Measurements from ENCODE around the gene SMPDL3A.

Gene SMPDL3A

DNA sequence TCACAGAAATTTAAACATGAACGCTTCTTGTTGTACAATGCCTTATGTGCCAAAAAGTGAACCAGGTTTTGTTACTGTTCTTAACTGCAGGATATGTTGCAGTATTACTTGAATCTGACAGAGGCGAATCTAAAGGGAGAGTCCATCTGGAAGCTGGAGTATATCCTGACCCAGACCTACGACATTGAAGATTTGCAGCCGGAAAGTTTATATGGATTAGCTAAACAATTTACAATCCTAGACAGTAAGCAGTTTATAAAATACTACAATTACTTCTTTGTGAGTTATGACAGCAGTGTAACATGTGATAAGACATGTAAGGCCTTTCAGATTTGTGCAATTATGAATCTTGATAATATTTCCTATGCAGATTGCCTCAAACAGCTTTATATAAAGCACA lies 19.9 kb downstream of the SMPDL3A start:
- ChIA-PET CTCF (interaction anchor here (0.7 kb wide), 1 partner anchor 79 kb away, joined by 3 read pairs; no protein-coding TSS in a partner anchor), POLR2A (no interaction called here)
- no peak for DNase-seq (ENCODE audit: extremely low spot score)

DNA sequence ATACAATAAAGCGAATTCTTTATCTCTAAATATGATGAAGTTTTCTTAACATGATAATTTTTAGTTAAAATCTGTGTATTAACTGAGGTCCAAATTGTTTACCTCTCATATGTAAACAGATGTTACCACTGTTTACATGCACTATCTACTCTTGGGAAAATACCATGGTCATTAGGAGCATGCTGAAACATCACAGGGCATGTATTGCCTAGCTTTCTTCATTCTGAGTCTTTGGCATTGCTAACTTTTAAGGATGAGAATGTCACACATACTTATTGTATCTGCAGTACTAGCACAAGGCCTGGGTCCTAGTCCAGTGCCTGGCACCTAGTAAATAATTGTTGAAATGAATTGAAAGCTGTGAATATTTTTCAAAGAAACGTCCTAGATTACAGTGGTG lies 20.6 kb downstream of the SMPDL3A start:
- DNase-seq (ENCODE audit: extremely low spot score): no peak
- ChIA-PET CTCF (no interaction called here), POLR2A (no interaction called here)
- TF ChIP-seq, protein P1, sequence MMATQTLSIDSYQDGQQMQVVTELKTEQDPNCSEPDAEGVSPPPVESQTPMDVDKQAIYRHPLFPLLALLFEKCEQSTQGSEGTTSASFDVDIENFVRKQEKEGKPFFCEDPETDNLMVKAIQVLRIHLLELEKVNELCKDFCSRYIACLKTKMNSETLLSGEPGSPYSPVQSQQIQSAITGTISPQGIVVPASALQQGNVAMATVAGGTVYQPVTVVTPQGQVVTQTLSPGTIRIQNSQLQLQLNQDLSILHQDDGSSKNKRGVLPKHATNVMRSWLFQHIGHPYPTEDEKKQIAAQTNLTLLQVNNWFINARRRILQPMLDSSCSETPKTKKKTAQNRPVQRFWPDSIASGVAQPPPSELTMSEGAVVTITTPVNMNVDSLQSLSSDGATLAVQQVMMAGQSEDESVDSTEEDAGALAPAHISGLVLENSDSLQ (IDR thresholded peaks at IDR 0.05): no peak
- no peak for TF ChIP-seq ZNF384 (IDR thresholded peaks at IDR 0.05)
- no peak for TF ChIP-seq SUZ12 (IDR thresholded peaks at IDR 0.05)
- no peak for TF ChIP-seq ARNT (IDR thresholded peaks at IDR 0.05)
- no peak for TF ChIP-seq TARDBP (IDR thresholded peaks at IDR 0.05)
- TF ChIP-seq SP1 (IDR thresholded peaks at IDR 0.05): no peak
- no peak for TF ChIP-seq ELF4 (IDR thresholded peaks at IDR 0.05)
- no peak for TF ChIP-seq LEF1 (IDR thresholded peaks at IDR 0.05; ENCODE audit: borderline replicate concordance)
- TF ChIP-seq L3MBTL2 (conservative IDR thresholded peaks at IDR 0.05): no peak
- TF ChIP-seq BHLHE40 (IDR thresholded peaks at IDR 0.05; ENCODE audit: borderline replicate concordance): no peak
- no peak for TF ChIP-seq CTBP1 (IDR thresholded peaks at IDR 0.05; ENCODE audit: borderline replicate concordance)
- TF ChIP-seq FOXA1 (IDR thresholded peaks at IDR 0.05): no peak
- TF ChIP-seq NFRKB (IDR thresholded peaks at IDR 0.05): no peak
- no peak for TF ChIP-seq FOXK2 (IDR thresholded peaks at IDR 0.05)
- no peak for TF ChIP-seq HDGF (IDR thresholded peaks at IDR 0.05; ENCODE audit: borderline replicate concordance)
- no peak for TF ChIP-seq FOXM1 (IDR thresholded peaks at IDR 0.05; ENCODE audit: borderline replicate concordance)

More for the DNA sequence above, 19.9 kb downstream of the SMPDL3A start:
- no peak for TF ChIP-seq SUZ12 (IDR thresholded peaks at IDR 0.05)
- TF ChIP-seq BHLHE40 (IDR thresholded peaks at IDR 0.05; ENCODE audit: borderline replicate concordance): no peak
- TF ChIP-seq TARDBP (IDR thresholded peaks at IDR 0.05): no peak
- no peak for TF ChIP-seq CTBP1 (IDR thresholded peaks at IDR 0.05; ENCODE audit: borderline replicate concordance)
- TF ChIP-seq ARNT (IDR thresholded peaks at IDR 0.05): no peak
- no peak for TF ChIP-seq SP1 (IDR thresholded peaks at IDR 0.05)
- no peak for TF ChIP-seq FOXM1 (IDR thresholded peaks at IDR 0.05; ENCODE audit: borderline replicate concordance)
- TF ChIP-seq, protein P1 (IDR thresholded peaks at IDR 0.05): no peak
- TF ChIP-seq ZNF384 (IDR thresholded peaks at IDR 0.05): no peak
- TF ChIP-seq NFRKB (IDR thresholded peaks at IDR 0.05): no peak
- TF ChIP-seq LEF1 (IDR thresholded peaks at IDR 0.05; ENCODE audit: borderline replicate concordance): no peak
- TF ChIP-seq FOXK2 (IDR thresholded peaks at IDR 0.05): no peak
- TF ChIP-seq HDGF (IDR thresholded peaks at IDR 0.05; ENCODE audit: borderline replicate concordance): no peak
- TF ChIP-seq FOXA1 (IDR thresholded peaks at IDR 0.05): no peak
- no peak for TF ChIP-seq L3MBTL2 (conservative IDR thresholded peaks at IDR 0.05)
- no peak for TF ChIP-seq ELF4 (IDR thresholded peaks at IDR 0.05)

DNA sequence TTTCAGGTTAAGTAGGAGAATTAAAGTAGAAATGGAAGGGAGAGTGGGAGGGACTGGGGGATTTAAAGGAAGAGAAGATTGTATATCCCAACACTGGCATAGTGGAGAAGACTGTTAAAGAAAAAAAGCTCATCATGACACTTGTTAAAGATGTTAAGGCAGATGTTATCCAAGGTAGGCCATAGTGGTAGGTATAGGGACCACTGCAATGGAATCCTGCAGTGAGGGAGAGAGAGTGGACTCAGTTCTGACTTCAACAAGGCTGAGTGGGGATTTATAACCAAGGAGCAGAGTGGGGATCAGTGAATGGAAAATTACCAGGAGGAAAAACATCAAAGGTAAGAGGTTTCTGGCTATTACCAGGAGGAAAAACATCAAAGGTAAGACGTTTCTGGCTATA lies 21.1 kb downstream of the SMPDL3A start:
- CTCF ChIA-PET: no interaction called here

DNA sequence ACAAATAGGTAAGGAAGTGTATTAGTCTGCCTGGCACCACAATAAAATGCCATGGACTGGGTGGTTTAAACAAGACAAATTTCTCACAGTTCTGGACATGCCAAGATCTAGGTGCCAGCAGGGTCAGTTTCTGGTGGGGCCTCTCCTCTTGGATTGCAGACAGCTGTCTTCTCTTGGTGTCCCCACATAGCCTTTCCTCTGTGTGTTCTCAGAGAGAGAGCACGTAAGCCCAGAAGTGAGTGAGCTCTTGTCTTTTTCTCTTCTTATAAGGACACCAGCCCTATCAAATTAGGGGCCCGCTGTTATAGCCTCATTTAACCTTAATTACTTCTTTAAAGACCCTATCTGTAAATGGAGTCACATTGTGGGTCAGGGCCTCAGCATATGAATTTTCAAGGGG lies 28.3 kb downstream of the SMPDL3A start:
- CTCF ChIA-PET: no interaction called here
- no peak for DNase-seq (ENCODE audit: extremely low spot score)
- POLR2A ChIA-PET: interaction anchor here (1.0 kb wide), 1 partner anchor 28 kb away, joined by 4 read pairs; the partner anchor contains the start of gene SMPDL3A
- TF ChIP-seq ARNT (IDR thresholded peaks at IDR 0.05) (no peak), FOXM1 (IDR thresholded peaks at IDR 0.05; ENCODE audit: borderline replicate concordance) (no peak), L3MBTL2 (conservative IDR thresholded peaks at IDR 0.05) (no peak)

More for the DNA sequence above, 21.1 kb downstream of the SMPDL3A start:
- POLR2A ChIA-PET: no interaction called here
- TF ChIP-seq L3MBTL2 (conservative IDR thresholded peaks at IDR 0.05) (no peak), SUZ12 (IDR thresholded peaks at IDR 0.05) (no peak), BHLHE40 (IDR thresholded peaks at IDR 0.05; ENCODE audit: borderline replicate concordance) (no peak), LEF1 (IDR thresholded peaks at IDR 0.05; ENCODE audit: borderline replicate concordance) (no peak), CTBP1 (IDR thresholded peaks at IDR 0.05; ENCODE audit: borderline replicate concordance) (no peak), FOXK2 (IDR thresholded peaks at IDR 0.05) (no peak), FOXA1 (IDR thresholded peaks at IDR 0.05) (no peak)
- DNase-seq (ENCODE audit: extremely low spot score): no peak

DNA sequence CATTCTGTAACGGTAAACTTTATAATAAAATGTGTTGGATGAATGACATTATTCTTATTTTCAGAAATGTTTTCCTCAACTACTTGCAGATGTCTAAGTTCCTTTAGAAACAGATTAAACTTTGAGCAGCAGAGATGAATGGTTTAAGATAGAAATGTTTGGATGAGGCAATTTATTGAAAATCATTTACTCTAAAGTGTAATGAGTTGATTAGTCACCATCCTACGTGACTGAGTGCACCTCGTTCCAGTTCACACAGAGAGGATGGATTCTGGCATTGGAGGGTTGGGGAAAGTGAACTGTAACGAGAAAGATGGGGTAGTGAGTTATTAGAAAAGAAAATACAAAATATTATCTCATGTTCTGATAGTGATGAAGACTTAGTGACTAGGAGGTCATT lies 28.7 kb downstream of the SMPDL3A start:
- no peak for DNase-seq (ENCODE audit: extremely low spot score)
- TF ChIP-seq L3MBTL2 (conservative IDR thresholded peaks at IDR 0.05): no peak
- ChIA-PET CTCF (interaction anchor here (1.0 kb wide), 1 partner anchor 21 kb away, joined by 3 read pairs; no protein-coding TSS in a partner anchor), POLR2A (interaction anchor here (1.0 kb wide), 1 partner anchor 28 kb away, joined by 4 read pairs; the partner anchor contains the start of gene SMPDL3A)

DNA sequence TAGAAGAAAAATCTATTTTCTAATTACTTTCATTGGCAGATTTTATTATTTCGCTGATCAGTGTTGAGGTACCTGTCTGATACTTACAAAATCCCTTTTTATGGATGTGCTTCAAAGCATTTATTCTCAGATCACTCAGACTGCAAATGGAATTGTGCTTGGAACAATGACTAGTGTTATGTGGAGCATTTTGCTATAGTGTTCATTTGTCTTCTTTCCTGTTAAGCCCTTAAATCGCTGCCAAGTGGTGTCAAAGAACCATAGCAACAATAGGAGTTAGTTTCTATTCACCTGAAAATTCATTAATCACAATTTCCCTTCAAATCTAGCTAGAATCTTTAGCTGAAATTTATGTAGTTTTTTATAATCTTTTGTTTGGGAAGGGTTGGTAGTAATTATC lies 29.8 kb downstream of the SMPDL3A start:
- ChIA-PET POLR2A (no interaction called here), CTCF (interaction anchor here (1.0 kb wide), 1 partner anchor 20 kb away, joined by 3 read pairs; no protein-coding TSS in a partner anchor)
- no peak for DNase-seq (ENCODE audit: extremely low spot score)
- TF ChIP-seq ARNT (IDR thresholded peaks at IDR 0.05): no peak

DNA sequence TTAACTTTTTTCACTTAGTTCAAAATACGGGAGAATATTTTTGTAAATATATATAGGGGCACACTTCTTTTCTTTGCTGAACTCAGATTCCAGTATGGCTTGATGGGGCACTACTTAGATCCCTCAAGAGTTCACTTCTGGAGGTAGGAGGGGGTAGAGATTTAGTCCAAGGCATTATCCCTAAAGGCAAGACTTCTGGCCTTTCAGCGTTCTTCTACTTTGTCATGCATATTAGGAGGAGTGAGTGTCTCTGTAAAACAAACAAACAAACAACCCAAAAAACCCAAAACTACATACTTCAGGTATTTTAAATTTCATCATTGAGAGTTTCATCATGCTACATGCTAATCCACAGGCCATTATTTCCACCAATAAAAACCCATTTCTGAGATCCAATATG lies 32.0 kb downstream of the SMPDL3A start:
- DNase-seq (ENCODE audit: extremely low spot score): no peak
- POLR2A ChIA-PET: no interaction called here
- TF ChIP-seq LEF1 (IDR thresholded peaks at IDR 0.05; ENCODE audit: borderline replicate concordance) (no peak), L3MBTL2 (conservative IDR thresholded peaks at IDR 0.05) (no peak), HDGF (IDR thresholded peaks at IDR 0.05; ENCODE audit: borderline replicate concordance) (no peak), TARDBP (IDR thresholded peaks at IDR 0.05) (no peak)
- CTCF ChIA-PET: no interaction called here

DNA sequence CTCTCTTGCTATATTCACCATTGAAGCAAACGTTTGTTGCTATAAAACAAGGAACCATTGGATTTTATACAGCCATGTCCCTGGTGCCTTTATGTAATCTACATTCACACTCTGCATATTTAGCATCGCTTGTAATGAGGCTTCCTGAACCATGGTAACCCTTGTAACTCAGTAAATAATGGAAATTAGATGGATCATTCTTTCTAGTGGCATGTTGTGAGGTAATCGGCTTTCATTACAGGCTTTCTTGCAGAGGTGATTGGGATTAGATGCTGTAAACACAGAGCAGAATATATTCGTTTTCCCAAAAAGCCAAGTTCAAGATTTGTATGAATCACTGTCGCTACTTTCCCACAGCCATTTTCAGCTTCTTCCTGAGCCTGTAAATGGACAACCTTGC lies 36.1 kb downstream of the SMPDL3A start:
- DNase-seq (ENCODE audit: extremely low spot score): no peak
- no peak for TF ChIP-seq CTBP1 (IDR thresholded peaks at IDR 0.05; ENCODE audit: borderline replicate concordance)
- no peak for TF ChIP-seq ARNT (IDR thresholded peaks at IDR 0.05)
- TF ChIP-seq SUZ12 (IDR thresholded peaks at IDR 0.05): no peak
- TF ChIP-seq BHLHE40 (IDR thresholded peaks at IDR 0.05; ENCODE audit: borderline replicate concordance): no peak
- TF ChIP-seq SP1 (IDR thresholded peaks at IDR 0.05): no peak
- no peak for TF ChIP-seq FOXM1 (IDR thresholded peaks at IDR 0.05; ENCODE audit: borderline replicate concordance)
- TF ChIP-seq LEF1 (IDR thresholded peaks at IDR 0.05; ENCODE audit: borderline replicate concordance): no peak
- no peak for TF ChIP-seq HDGF (IDR thresholded peaks at IDR 0.05; ENCODE audit: borderline replicate concordance)
- ChIA-PET CTCF (interaction anchor here (0.6 to 2.1 kb wide), 2 partner anchors 14 to 18 kb away, joined by 3 to 8 read pairs; no protein-coding TSS in a partner anchor), POLR2A (no interaction called here)

All from HEK293T (cell line).